Tibial nerve (tissue), 3 donors: ENCODE measurements around the gene PDE2A.

Experiments
- POLR2A ChIP-seq, 2 donors: fragments of 450-650 bp; IDR thresholded peaks; one replicate each; pipeline ENCODE4 v1.6.1; 2017; ENCODE audit warnings: antibody characterized with exemption in 2 of 2, mild to moderate bottlenecking in 2 of 2, moderate library complexity in 2 of 2
- TF ChIP-seq, protein P1 (sequence below), 5 experiments: fragments of 200-600 bp in 3 of 5; fragments of 450-650 bp in 2 of 5; sonication (generic) in 3 of 5; IDR thresholded peaks; one replicate each; pipeline ENCODE4 v1.5.1; 2016 to 2019; ENCODE audit warnings: antibody characterized with exemption in 5 of 5, mild to moderate bottlenecking in 3 of 5, moderate library complexity in 2 of 5

- TF ChIP-seq, protein P1, sequence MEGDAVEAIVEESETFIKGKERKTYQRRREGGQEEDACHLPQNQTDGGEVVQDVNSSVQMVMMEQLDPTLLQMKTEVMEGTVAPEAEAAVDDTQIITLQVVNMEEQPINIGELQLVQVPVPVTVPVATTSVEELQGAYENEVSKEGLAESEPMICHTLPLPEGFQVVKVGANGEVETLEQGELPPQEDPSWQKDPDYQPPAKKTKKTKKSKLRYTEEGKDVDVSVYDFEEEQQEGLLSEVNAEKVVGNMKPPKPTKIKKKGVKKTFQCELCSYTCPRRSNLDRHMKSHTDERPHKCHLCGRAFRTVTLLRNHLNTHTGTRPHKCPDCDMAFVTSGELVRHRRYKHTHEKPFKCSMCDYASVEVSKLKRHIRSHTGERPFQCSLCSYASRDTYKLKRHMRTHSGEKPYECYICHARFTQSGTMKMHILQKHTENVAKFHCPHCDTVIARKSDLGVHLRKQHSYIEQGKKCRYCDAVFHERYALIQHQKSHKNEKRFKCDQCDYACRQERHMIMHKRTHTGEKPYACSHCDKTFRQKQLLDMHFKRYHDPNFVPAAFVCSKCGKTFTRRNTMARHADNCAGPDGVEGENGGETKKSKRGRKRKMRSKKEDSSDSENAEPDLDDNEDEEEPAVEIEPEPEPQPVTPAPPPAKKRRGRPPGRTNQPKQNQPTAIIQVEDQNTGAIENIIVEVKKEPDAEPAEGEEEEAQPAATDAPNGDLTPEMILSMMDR (IDR thresholded peaks at IDR 0.05), result no peak
- TF ChIP-seq POLR2A (IDR thresholded peaks at IDR 0.05), result no peak
Measured at GRCh38 chr11:72693271-72693968, 19.2 kb upstream of the PDE2A start.
